Tibial nerve (tissue), 4 donors: ENCODE measurements around the gene ACTA1.
"Not testable (repeated sequence)": the region's sequence is repeated elsewhere in the genome, so short reads cannot be mapped to it uniquely, and the experiment has no call there.

ENCODE experiments used
- EP300 ChIP-seq, 2 donors: sonication (generic); formaldehyde crosslinking; IDR thresholded peaks; one replicate each; pipeline ENCODE4 v1.6.1; 2017; ENCODE audit warnings: antibody characterized with exemption in 2 of 2, mild to moderate bottlenecking in 1 of 2
- POLR2A ChIP-seq, 2 donors: fragments of 450-650 bp; IDR thresholded peaks; one replicate each; pipeline ENCODE4 v1.6.1; 2017; ENCODE audit warnings: antibody characterized with exemption in 2 of 2, mild to moderate bottlenecking in 2 of 2, moderate library complexity in 2 of 2
- TF ChIP-seq, protein P1 (sequence below), 5 experiments: fragments of 200-600 bp in 3 of 5; fragments of 450-650 bp in 2 of 5; sonication (generic) in 3 of 5; IDR thresholded peaks; one replicate each; pipeline ENCODE4 v1.5.1; 2016 to 2019; ENCODE audit warnings: antibody characterized with exemption in 5 of 5, mild to moderate bottlenecking in 3 of 5, moderate library complexity in 2 of 5

DNA sequence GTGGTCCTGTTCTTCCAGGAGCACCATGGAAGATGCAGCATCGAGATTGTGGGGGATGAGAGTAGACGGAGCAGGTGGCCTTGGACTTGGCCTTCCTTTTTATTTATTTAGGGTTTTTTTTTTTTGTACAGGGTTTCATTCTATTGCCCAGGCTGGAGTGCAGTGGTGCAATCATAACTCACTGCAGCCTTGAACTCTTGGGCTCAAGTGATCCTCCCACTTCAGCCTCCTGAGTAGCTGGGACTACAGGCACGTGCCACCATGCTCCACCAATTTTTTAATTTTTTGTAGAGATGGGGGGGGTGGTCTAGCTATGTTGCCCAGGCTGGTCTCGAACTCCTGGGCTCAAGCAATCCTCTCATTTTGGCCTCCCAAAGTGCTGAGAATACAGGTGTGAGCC, 31.6 kb downstream of the ACTA1 start:
- TF ChIP-seq, protein P1, sequence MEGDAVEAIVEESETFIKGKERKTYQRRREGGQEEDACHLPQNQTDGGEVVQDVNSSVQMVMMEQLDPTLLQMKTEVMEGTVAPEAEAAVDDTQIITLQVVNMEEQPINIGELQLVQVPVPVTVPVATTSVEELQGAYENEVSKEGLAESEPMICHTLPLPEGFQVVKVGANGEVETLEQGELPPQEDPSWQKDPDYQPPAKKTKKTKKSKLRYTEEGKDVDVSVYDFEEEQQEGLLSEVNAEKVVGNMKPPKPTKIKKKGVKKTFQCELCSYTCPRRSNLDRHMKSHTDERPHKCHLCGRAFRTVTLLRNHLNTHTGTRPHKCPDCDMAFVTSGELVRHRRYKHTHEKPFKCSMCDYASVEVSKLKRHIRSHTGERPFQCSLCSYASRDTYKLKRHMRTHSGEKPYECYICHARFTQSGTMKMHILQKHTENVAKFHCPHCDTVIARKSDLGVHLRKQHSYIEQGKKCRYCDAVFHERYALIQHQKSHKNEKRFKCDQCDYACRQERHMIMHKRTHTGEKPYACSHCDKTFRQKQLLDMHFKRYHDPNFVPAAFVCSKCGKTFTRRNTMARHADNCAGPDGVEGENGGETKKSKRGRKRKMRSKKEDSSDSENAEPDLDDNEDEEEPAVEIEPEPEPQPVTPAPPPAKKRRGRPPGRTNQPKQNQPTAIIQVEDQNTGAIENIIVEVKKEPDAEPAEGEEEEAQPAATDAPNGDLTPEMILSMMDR (IDR thresholded peaks at IDR 0.05) = not testable (repeated sequence)
- not testable (repeated sequence) for TF ChIP-seq EP300, POLR2A (IDR thresholded peaks at IDR 0.05)
